ENCODE data around the gene RBBP5. TPM values are rescaled to one million over a fixed set of nuclear protein-coding genes. Genes with fewer than 3 reads are reported as not detected.
A peak's percentile ranks its signal among the peaks of the same experiment; 100 is the strongest.

The RBBP5 gene
- total RNA-seq, 4 donors from 2014 or later: 8.6 to 13.3 (median 12.0) TPM

DNA sequence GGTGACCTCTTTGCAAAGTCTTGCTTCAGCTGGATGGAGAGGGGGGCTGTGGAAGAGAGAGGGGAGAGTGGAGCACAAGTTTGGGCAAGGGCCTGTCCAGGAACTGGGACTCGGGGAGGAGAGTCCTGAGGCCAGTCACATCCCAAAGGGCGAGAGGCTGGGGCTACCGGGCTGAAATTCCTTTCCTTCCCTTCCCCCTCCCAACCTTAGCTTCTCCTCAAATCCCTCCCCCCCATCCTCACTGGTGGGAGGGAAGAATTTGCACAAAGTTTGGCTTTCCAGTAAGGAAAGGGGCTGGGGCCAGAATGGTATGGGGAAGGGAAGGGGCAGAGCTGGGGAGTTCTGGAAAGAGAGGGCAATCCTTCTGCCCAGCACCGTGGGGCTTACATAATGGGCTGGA is 77.9 kb downstream of the RBBP5 start:
- DNase-seq (ENCODE audit: extremely low spot score): no peak
- intact Hi-C loops (cut with DNase I): no loop called here
- no peaks in the 10 kb centered on the region for H3K36me3 ChIP-seq
- no peaks in the 10 kb centered on the region for H3K9me3 ChIP-seq
- peaks cover 0 to 74% (median 14%) of the 10 kb centered on the region in 4 donors for H3K27me3 ChIP-seq
- no peak overlapping the region for H3K27ac ChIP-seq (replicated peaks in 1 of 4)
- TF ChIP-seq POLR2A (IDR thresholded peaks at IDR 0.05; ENCODE audit: low read depth): no peak
- TF ChIP-seq, protein P1, sequence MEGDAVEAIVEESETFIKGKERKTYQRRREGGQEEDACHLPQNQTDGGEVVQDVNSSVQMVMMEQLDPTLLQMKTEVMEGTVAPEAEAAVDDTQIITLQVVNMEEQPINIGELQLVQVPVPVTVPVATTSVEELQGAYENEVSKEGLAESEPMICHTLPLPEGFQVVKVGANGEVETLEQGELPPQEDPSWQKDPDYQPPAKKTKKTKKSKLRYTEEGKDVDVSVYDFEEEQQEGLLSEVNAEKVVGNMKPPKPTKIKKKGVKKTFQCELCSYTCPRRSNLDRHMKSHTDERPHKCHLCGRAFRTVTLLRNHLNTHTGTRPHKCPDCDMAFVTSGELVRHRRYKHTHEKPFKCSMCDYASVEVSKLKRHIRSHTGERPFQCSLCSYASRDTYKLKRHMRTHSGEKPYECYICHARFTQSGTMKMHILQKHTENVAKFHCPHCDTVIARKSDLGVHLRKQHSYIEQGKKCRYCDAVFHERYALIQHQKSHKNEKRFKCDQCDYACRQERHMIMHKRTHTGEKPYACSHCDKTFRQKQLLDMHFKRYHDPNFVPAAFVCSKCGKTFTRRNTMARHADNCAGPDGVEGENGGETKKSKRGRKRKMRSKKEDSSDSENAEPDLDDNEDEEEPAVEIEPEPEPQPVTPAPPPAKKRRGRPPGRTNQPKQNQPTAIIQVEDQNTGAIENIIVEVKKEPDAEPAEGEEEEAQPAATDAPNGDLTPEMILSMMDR (IDR thresholded peaks at IDR 0.05): no peak
- no peak for TF ChIP-seq POLR2AphosphoS5 (IDR thresholded peaks at IDR 0.05)
- no peak for TF ChIP-seq EP300 (IDR thresholded peaks at IDR 0.05)
- peak overlapping the region in 1 of 4 donors; percentile 30 for H3K4me3 ChIP-seq
- 53% methylated on average over 4 of the region's 4 CpGs for WGBS
- peaks cover 0 to 19% (median 16%) of the 10 kb centered on the region in 4 donors for H3K4me1 ChIP-seq

- Histone ChIP-seq H3K4me1 (peaks cover 0 to 19% (median 16%) of the 10 kb centered on the region in 4 donors), H3K27me3 (peaks cover 0 to 66% (median 14%) of the 10 kb centered on the region in 4 donors), H3K9me3 (no peaks in the 10 kb centered on the region), H3K4me3 (peak within 1 kb of the TSS; percentile 20 to 38 (median 32)), H3K36me3 (no peaks in the 10 kb centered on the region), H3K27ac (replicated peaks in 1 of 4) (no peak within 1 kb of the TSS)
- 23% methylated on average over 16 of the region's 53 CpGs for WGBS
- intact Hi-C loops (cut with DNase I): no loop called here
- no peak for DNase-seq (ENCODE audit: extremely low spot score)
- TF ChIP-seq POLR2A (IDR thresholded peaks at IDR 0.05; ENCODE audit: low read depth) (no peak), EP300 (IDR thresholded peaks at IDR 0.05) (no peak), POLR2AphosphoS5 (IDR thresholded peaks at IDR 0.05) (no peak)
- TF ChIP-seq, protein P1 (IDR thresholded peaks at IDR 0.05): no peak
Observed at GRCh38 chr1:205042911-205043806, 78.6 kb downstream of the RBBP5 start, which contains the start of gene CNTN2. CNTN2 (plus strand) TSS chr1:205043212; CDS start chr1:205053186, 9,974 bp downstream.

- H3K27me3 ChIP-seq: peaks cover 0 to 57% (median 14%) of the 10 kb centered on the region in 4 donors
- TF ChIP-seq, protein P1 (IDR thresholded peaks at IDR 0.05): no peak
- no peak for TF ChIP-seq POLR2AphosphoS5 (IDR thresholded peaks at IDR 0.05)
- no peak for TF ChIP-seq EP300 (IDR thresholded peaks at IDR 0.05)
- no peak for TF ChIP-seq POLR2A (IDR thresholded peaks at IDR 0.05; ENCODE audit: low read depth)
Observed at GRCh38 chr1:205041998-205042910, 79.5 kb downstream of the RBBP5 start.

DNA sequence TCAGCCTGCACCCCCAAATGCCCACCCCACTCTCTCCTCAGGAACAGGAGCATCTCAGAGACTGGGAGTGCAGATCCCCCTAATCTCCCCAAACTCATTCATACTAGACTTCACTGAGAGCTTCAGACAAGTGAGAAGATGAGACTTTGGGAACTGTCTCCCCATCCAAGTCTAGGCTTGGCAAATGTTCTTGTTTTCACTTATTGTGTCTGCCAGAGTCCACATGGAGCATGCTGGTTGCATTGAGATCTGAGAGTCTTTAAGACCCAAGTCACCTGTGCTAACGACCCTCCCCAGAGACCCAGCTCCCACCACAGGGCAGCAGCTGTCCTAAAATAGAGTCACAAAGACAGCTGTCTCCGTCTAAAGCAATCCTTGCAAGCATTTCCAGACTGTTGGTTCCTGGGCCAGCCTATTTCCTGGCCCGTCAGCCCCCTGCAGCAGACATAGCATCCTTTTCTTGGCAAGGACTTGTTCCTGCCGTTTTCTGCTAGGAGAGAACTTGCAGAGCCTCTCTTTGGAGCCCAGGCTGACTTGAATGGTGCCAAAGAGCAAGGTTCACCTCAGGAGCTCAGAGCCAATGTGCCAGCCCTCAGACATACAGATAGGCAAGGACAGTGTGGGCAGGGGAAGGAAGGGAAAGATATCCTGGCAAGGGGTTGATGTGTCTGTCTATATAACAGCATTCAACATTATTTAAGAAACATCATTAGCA is 80.6 kb downstream of the RBBP5 start:
- 47% methylated on average over 4 of the region's 4 CpGs for WGBS
- peaks cover 0 to 46% (median 14%) of the 10 kb centered on the region in 4 donors for H3K27me3 ChIP-seq
- no peak overlapping the region for H3K4me3 ChIP-seq
- no peak overlapping the region for H3K27ac ChIP-seq (replicated peaks in 1 of 4)
- no peak for DNase-seq (ENCODE audit: extremely low spot score)
- H3K36me3 ChIP-seq: no peaks in the 10 kb centered on the region
- intact Hi-C loops (cut with DNase I): no loop called here
- no peaks in the 10 kb centered on the region for H3K9me3 ChIP-seq
- H3K4me1 ChIP-seq: peaks cover 0 to 19% (median 16%) of the 10 kb centered on the region in 4 donors
- TF ChIP-seq EP300 (IDR thresholded peaks at IDR 0.05) (no peak), POLR2AphosphoS5 (IDR thresholded peaks at IDR 0.05) (no peak), POLR2A (IDR thresholded peaks at IDR 0.05; ENCODE audit: low read depth) (no peak)
- TF ChIP-seq, protein P1 (IDR thresholded peaks at IDR 0.05): no peak

More at GRCh38 chr1:205041998-205042910, 79.5 kb downstream of the RBBP5 start:
- no peak overlapping the region for H3K27ac ChIP-seq (replicated peaks in 1 of 4)
- no peak for DNase-seq (ENCODE audit: extremely low spot score)
- intact Hi-C loops (cut with DNase I): no loop called here
- no peaks in the 10 kb centered on the region for H3K9me3 ChIP-seq
- H3K4me3 ChIP-seq: peak overlapping the region; percentile 20 to 38 (median 32)
- WGBS: 56% methylated on average over 11 of the region's 16 CpGs
- H3K4me1 ChIP-seq: peaks cover 0 to 19% (median 16%) of the 10 kb centered on the region in 4 donors
- no peaks in the 10 kb centered on the region for H3K36me3 ChIP-seq

Measured in esophagus muscularis mucosa (tissue), 4 donors.